ENCODE measurements around the gene SPIRE2. TPM values are rescaled to one million over a fixed set of nuclear protein-coding genes. Genes with fewer than 3 reads are reported as not detected.

Gene SPIRE2
- total and polyA plus RNA-seq, 2 of the 13 experiments (the other 11 are each of a cell fraction or from before 2014, with no cell fraction given): 13.3 to 37.5 TPM

DNA sequence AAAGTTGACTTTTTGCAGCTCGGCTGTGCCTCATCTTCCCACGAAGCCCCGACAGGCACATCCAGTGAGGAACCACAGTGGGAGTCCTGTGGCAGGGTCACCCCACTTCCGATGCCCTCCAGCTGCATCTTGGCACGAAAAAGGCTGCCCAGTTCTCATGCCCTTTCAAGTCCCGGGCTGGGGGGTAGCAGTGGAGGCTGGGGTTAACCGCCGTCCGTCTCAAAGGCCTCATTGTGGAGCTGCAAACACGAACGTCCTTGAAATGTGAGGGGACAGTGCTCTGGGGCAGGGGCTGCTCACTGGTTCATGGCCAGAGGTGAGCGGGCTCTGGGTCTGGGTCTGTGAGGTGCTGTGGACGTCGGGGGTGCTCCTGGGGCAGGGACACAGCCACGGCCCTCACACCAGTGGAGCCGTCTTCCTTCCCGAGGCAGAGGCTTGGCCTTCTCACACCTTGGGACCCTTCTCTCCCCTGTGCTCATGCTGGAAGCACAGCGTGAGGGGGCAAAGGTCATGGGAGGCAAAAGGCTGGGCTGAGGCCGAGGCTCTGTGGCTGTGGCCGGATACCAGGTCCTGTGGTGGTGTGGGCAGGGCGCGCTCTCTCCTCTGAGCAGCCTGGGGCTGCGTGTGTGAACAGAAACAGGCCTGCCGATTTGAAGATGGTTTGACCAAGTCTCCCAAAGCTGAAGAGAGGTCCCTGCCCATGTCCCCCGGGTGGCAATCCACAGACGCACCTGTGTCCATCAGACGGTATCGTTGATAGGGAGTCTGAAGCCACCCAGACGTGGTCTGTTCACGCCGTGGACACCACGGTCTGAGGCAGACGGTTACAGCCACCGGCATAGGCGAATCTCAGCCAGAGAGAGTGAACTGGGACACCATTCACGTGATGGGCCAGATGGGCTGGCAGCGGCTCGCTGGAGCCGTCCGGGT, 87.3 kb downstream of the SPIRE2 start (continued):
- TF ChIP-seq ATM (IDR thresholded peaks at IDR 0.05; ENCODE audit: borderline replicate concordance) (no peak), PAWR (CRISPR knock-in tag; IDR thresholded peaks at IDR 0.05; ENCODE audit: borderline replicate concordance) (no peak), NFE2L1 (CRISPR knock-in tag; IDR thresholded peaks at IDR 0.05; ENCODE audit: borderline replicate concordance) (no peak; the same call in 1 of the 2 replicates), HCFC1 (IDR thresholded peaks at IDR 0.05; ENCODE audit: low read depth, low read length) (no peak), PCBP1 (IDR thresholded peaks at IDR 0.05; ENCODE audit: borderline replicate concordance, low read depth, low read length) (peak; percentile 55; the same call in 1 of the 2 replicates), MTF1 (CRISPR knock-in tag; IDR thresholded peaks at IDR 0.05) (0 out of 2 replicates have a peak, but pooled peaks have one; percentile 54), ZNF264 (CRISPR knock-in tag; IDR thresholded peaks at IDR 0.05) (peak; percentile 94), ZNF670 (CRISPR knock-in tag; IDR thresholded peaks at IDR 0.05; ENCODE audit: borderline replicate concordance) (no peak), ZBTB7B (CRISPR knock-in tag; IDR thresholded peaks at IDR 0.05) (peak; percentile 95), ZNF558 (CRISPR knock-in tag; IDR thresholded peaks at IDR 0.05; ENCODE audit: borderline replicate concordance) (peak; percentile 96; the same call in 1 of the 2 replicates), ZNF33A (CRISPR knock-in tag; IDR thresholded peaks at IDR 0.05; ENCODE audit: borderline replicate concordance) (no peak), ZNF180 (CRISPR knock-in tag; IDR thresholded peaks at IDR 0.05; ENCODE audit: borderline replicate concordance, low read depth) (no peak)
- TF ChIP-seq, protein P1, sequence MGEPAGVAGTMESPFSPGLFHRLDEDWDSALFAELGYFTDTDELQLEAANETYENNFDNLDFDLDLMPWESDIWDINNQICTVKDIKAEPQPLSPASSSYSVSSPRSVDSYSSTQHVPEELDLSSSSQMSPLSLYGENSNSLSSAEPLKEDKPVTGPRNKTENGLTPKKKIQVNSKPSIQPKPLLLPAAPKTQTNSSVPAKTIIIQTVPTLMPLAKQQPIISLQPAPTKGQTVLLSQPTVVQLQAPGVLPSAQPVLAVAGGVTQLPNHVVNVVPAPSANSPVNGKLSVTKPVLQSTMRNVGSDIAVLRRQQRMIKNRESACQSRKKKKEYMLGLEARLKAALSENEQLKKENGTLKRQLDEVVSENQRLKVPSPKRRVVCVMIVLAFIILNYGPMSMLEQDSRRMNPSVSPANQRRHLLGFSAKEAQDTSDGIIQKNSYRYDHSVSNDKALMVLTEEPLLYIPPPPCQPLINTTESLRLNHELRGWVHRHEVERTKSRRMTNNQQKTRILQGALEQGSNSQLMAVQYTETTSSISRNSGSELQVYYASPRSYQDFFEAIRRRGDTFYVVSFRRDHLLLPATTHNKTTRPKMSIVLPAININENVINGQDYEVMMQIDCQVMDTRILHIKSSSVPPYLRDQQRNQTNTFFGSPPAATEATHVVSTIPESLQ (CRISPR knock-in tag; conservative IDR thresholded peaks at IDR 0.05): no peak
- TF ChIP-seq, protein P2, sequence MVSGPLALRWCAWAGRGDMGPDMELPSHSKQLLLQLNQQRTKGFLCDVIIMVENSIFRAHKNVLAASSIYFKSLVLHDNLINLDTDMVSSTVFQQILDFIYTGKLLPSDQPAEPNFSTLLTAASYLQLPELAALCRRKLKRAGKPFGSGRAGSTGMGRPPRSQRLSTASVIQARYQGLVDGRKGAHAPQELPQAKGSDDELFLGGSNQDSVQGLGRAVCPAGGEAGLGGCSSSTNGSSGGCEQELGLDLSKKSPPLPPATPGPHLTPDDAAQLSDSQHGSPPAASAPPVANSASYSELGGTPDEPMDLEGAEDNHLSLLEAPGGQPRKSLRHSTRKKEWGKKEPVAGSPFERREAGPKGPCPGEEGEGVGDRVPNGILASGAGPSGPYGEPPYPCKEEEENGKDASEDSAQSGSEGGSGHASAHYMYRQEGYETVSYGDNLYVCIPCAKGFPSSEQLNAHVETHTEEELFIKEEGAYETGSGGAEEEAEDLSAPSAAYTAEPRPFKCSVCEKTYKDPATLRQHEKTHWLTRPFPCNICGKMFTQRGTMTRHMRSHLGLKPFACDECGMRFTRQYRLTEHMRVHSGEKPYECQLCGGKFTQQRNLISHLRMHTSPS (CRISPR knock-in tag; IDR thresholded peaks at IDR 0.05; ENCODE audit: low read depth): peak; percentile 97
- TF ChIP-seq, protein P3, sequence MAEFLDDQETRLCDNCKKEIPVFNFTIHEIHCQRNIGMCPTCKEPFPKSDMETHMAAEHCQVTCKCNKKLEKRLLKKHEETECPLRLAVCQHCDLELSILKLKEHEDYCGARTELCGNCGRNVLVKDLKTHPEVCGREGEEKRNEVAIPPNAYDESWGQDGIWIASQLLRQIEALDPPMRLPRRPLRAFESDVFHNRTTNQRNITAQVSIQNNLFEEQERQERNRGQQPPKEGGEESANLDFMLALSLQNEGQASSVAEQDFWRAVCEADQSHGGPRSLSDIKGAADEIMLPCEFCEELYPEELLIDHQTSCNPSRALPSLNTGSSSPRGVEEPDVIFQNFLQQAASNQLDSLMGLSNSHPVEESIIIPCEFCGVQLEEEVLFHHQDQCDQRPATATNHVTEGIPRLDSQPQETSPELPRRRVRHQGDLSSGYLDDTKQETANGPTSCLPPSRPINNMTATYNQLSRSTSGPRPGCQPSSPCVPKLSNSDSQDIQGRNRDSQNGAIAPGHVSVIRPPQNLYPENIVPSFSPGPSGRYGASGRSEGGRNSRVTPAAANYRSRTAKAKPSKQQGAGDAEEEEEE (CRISPR knock-in tag; IDR thresholded peaks at IDR 0.05; ENCODE audit: borderline replicate concordance): no peak
- TF ChIP-seq, protein P4, sequence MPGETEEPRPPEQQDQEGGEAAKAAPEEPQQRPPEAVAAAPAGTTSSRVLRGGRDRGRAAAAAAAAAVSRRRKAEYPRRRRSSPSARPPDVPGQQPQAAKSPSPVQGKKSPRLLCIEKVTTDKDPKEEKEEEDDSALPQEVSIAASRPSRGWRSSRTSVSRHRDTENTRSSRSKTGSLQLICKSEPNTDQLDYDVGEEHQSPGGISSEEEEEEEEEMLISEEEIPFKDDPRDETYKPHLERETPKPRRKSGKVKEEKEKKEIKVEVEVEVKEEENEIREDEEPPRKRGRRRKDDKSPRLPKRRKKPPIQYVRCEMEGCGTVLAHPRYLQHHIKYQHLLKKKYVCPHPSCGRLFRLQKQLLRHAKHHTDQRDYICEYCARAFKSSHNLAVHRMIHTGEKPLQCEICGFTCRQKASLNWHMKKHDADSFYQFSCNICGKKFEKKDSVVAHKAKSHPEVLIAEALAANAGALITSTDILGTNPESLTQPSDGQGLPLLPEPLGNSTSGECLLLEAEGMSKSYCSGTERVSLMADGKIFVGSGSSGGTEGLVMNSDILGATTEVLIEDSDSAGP (CRISPR knock-in tag; IDR thresholded peaks at IDR 0.05; ENCODE audit: borderline replicate concordance): peak; percentile 95
- TF ChIP-seq, protein P5, sequence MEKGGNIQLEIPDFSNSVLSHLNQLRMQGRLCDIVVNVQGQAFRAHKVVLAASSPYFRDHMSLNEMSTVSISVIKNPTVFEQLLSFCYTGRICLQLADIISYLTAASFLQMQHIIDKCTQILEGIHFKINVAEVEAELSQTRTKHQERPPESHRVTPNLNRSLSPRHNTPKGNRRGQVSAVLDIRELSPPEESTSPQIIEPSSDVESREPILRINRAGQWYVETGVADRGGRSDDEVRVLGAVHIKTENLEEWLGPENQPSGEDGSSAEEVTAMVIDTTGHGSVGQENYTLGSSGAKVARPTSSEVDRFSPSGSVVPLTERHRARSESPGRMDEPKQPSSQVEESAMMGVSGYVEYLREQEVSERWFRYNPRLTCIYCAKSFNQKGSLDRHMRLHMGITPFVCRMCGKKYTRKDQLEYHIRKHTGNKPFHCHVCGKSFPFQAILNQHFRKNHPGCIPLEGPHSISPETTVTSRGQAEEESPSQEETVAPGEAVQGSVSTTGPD (CRISPR knock-in tag; IDR thresholded peaks at IDR 0.05): peak; percentile 87
- TF ChIP-seq, protein P6, sequence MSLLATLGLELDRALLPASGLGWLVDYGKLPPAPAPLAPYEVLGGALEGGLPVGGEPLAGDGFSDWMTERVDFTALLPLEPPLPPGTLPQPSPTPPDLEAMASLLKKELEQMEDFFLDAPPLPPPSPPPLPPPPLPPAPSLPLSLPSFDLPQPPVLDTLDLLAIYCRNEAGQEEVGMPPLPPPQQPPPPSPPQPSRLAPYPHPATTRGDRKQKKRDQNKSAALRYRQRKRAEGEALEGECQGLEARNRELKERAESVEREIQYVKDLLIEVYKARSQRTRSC (CRISPR knock-in tag; IDR thresholded peaks at IDR 0.05; ENCODE audit: low read depth): 0 out of 2 replicates have a peak, but pooled peaks have one; percentile 76

Data from HepG2 (cell line).